Mesenchymal stem cell (in vitro differentiated cells and primary cell): ENCODE results near the gene ACRBP.

Experiments
- DNase-seq: peaks from one replicate; pipeline ENCODE4 v3.0.0-alpha.2; 2013
- H2AFZ ChIP-seq: one replicate; pipeline ENCODE4 v1.6.1; 2013; ENCODE audit warnings: low read depth, mild to moderate bottlenecking, control low read depth, inconsistent platforms, low read length, moderate library complexity
- H2AK5ac ChIP-seq: 2 replicates; pipeline ENCODE4 v1.6.1; 2013; ENCODE audit warnings: low read length, moderate library complexity, mild to moderate bottlenecking, inconsistent platforms; ENCODE audit not compliant: severe bottlenecking
- H2BK120ac ChIP-seq: one replicate; pipeline ENCODE4 v1.6.1; 2013; ENCODE audit warnings: low read depth, mild to moderate bottlenecking, inconsistent platforms, low read length, moderate library complexity
- H2BK12ac ChIP-seq, 2 experiments: one replicate each; pipeline ENCODE4 v1.6.1; 2013; ENCODE audit warnings: inconsistent platforms in 2 of 2, low read length in 2 of 2, mild to moderate bottlenecking in 2 of 2, moderate library complexity in 2 of 2, control low read depth in 1 of 2
- H2BK15ac ChIP-seq: one replicate; pipeline ENCODE4 v1.6.1; 2013; ENCODE audit warnings: mild to moderate bottlenecking, low read depth, inconsistent platforms; ENCODE audit not compliant: poor library complexity, severe bottlenecking
- H2BK5ac ChIP-seq: 2 replicates; pipeline ENCODE4 v1.6.1; 2013; ENCODE audit warnings: low read depth, mild to moderate bottlenecking, low read length, control low read depth, inconsistent platforms; ENCODE audit not compliant: poor library complexity, severe bottlenecking
- H3K14ac ChIP-seq, 2 experiments: one replicate each; pipeline ENCODE4 v1.6.1; 2013; ENCODE audit warnings: inconsistent platforms in 2 of 2, low read length in 2 of 2, control low read depth in 1 of 2, mild to moderate bottlenecking in 1 of 2, moderate library complexity in 1 of 2
- H3K18ac ChIP-seq, 2 experiments: one replicate each; pipeline ENCODE4 v1.6.1; 2013; ENCODE audit warnings: inconsistent platforms in 2 of 2, low read length in 2 of 2, control low read depth in 1 of 2, low read depth in 1 of 2, mild to moderate bottlenecking in 1 of 2
- H3K23ac ChIP-seq, 2 experiments: one replicate each; pipeline ENCODE4 v1.6.1; 2013; ENCODE audit warnings: inconsistent platforms in 2 of 2, low read length in 2 of 2, mild to moderate bottlenecking in 2 of 2, moderate library complexity in 2 of 2, control low read depth in 1 of 2
- H3K27ac ChIP-seq: 2 replicates; pipeline ENCODE4 v1.5.1; 2013; ENCODE audit warnings: mild to moderate bottlenecking, moderate library complexity, low read length, control low read depth, inconsistent platforms; ENCODE audit not compliant: poor library complexity, severe bottlenecking
- H3K27me3 ChIP-seq, 2 experiments: 2 replicates each; pipeline versions ENCODE4 v1.6.1 to v1.7.0; 2013; ENCODE audit warnings: low read length in 2 of 2, mild to moderate bottlenecking in 2 of 2, moderate library complexity in 2 of 2, control low read depth in 1 of 2, inconsistent platforms in 1 of 2; ENCODE audit not compliant: control insufficient read depth in 1 of 2, insufficient read depth in 1 of 2
- H3K36me3 ChIP-seq, 2 experiments: 2 replicates each; pipeline versions ENCODE4 v1.6.1 to v1.7.0; 2013; ENCODE audit warnings: low read length in 2 of 2, control low read depth in 1 of 2, inconsistent platforms in 1 of 2, low read depth in 1 of 2, mild to moderate bottlenecking in 1 of 2; ENCODE audit not compliant: insufficient read depth in 2 of 2, control insufficient read depth in 1 of 2
- H3K4ac ChIP-seq, 2 experiments: one replicate each; pipeline ENCODE4 v1.6.1; 2013; ENCODE audit warnings: inconsistent platforms in 2 of 2, low read length in 2 of 2, mild to moderate bottlenecking in 2 of 2, moderate library complexity in 2 of 2, control low read depth in 1 of 2, low read depth in 1 of 2
- H3K4me1 ChIP-seq: 2 replicates; pipeline ENCODE4 v1.6.1; 2013; ENCODE audit warnings: low read depth, low read length, control low read depth; ENCODE audit not compliant: control insufficient read depth, insufficient read depth
- H3K4me2 ChIP-seq: 2 replicates; pipeline ENCODE4 v1.6.1; 2013; ENCODE audit warnings: low read length, mild to moderate bottlenecking, inconsistent platforms; ENCODE audit not compliant: poor library complexity, severe bottlenecking
- H3K4me3 ChIP-seq, 2 experiments: 2 replicates each; pipeline versions ENCODE4 v1.5.1 to v1.7.0; 2013; ENCODE audit warnings: low read length in 2 of 2, mild to moderate bottlenecking in 2 of 2, control low read depth in 1 of 2, low read depth in 1 of 2; ENCODE audit not compliant: insufficient read depth in 1 of 2
- H3K79me1 ChIP-seq: replicated peaks from 2 replicates; pipeline ENCODE4 v1.6.1; 2013; ENCODE audit warnings: mild to moderate bottlenecking, control low read depth, low read length, inconsistent platforms; ENCODE audit not compliant: poor library complexity, severe bottlenecking
- H3K9ac ChIP-seq: 2 replicates; pipeline ENCODE4 v1.7.0; 2013; ENCODE audit warnings: mild to moderate bottlenecking, low read length, moderate library complexity
- H3K9me3 ChIP-seq: 2 replicates; pipeline ENCODE4 v1.7.0; 2013; ENCODE audit warnings: mild to moderate bottlenecking, low read length; ENCODE audit not compliant: control insufficient read depth
- H4K8ac ChIP-seq: one replicate; pipeline ENCODE4 v1.6.1; 2013; ENCODE audit warnings: inconsistent platforms, mild to moderate bottlenecking, low read length, moderate library complexity
- H4K91ac ChIP-seq: one replicate; pipeline ENCODE4 v1.6.1; 2013; ENCODE audit warnings: mild to moderate bottlenecking, low read length, inconsistent platforms
- WGBS: methylation state at CpG from one replicate; pipeline ENCODE4 v1.1.7; 2013; ENCODE audit warnings: mixed read lengths; 5-methylcytosine and 5-hydroxymethylcytosine counted together

The ACRBP gene

GRCh38 chr12:6667559-6668210 lies 20.5 kb upstream of the ACRBP start:
- no peak for DNase-seq

GRCh38 chr12:6666211-6666610 lies 19.0 kb upstream of the ACRBP start:
- no peak overlapping the region for H2BK5ac ChIP-seq
- H3K79me1 ChIP-seq: peaks cover 24% of the 10 kb centered on the region
- H3K14ac ChIP-seq: no peak overlapping the region
- H3K4me2 ChIP-seq: no peak overlapping the region
- no peak overlapping the region for H2BK120ac ChIP-seq
- no peak overlapping the region for H3K23ac ChIP-seq
- no peak overlapping the region for H2AFZ ChIP-seq
- no peak overlapping the region for H2BK12ac ChIP-seq
- H3K36me3 ChIP-seq: peaks cover 41 to 51% of the 10 kb centered on the region in 2 experiments
- H4K91ac ChIP-seq: no peak overlapping the region
- H2AK5ac ChIP-seq: no peak overlapping the region
- no peak overlapping the region for H3K18ac ChIP-seq
- H4K8ac ChIP-seq: no peak overlapping the region
- no peak overlapping the region for H3K9ac ChIP-seq
- H3K9me3 ChIP-seq: no peaks in the 10 kb centered on the region
- H3K27ac ChIP-seq: no peak overlapping the region
- 100% methylated on average over 2 of the region's 2 CpGs for WGBS
- no peaks in the 10 kb centered on the region for H3K27me3 ChIP-seq
- DNase-seq: no peak
- no peak overlapping the region for H3K4ac ChIP-seq
- peaks cover 1% of the 10 kb centered on the region for H3K4me1 ChIP-seq
- no peak overlapping the region for H2BK15ac ChIP-seq
- H3K4me3 ChIP-seq: no peak overlapping the region

More at GRCh38 chr12:6667559-6668210, 20.5 kb upstream of the ACRBP start:
- H2BK12ac ChIP-seq: no peak overlapping the region
- H4K91ac ChIP-seq: no peak overlapping the region
- H2AFZ ChIP-seq: no peak overlapping the region
- WGBS: 84% methylated on average over 8 of the region's 8 CpGs
- H3K9ac ChIP-seq: no peak overlapping the region
- H2BK5ac ChIP-seq: no peak overlapping the region
- no peak overlapping the region for H2BK120ac ChIP-seq
- peaks cover 22% of the 10 kb centered on the region for H3K79me1 ChIP-seq
- H2AK5ac ChIP-seq: no peak overlapping the region
- H3K36me3 ChIP-seq: peaks cover 56 to 65% of the 10 kb centered on the region in 2 experiments
- no peaks in the 10 kb centered on the region for H3K27me3 ChIP-seq
- no peak overlapping the region for H3K4ac ChIP-seq
- no peak overlapping the region for H2BK15ac ChIP-seq
- H3K14ac ChIP-seq: no peak overlapping the region
- H3K9me3 ChIP-seq: no peaks in the 10 kb centered on the region
- H3K4me1 ChIP-seq: no peaks in the 10 kb centered on the region
- H3K4me2 ChIP-seq: no peak overlapping the region
- no peak overlapping the region for H3K27ac ChIP-seq
- no peak overlapping the region for H4K8ac ChIP-seq
- no peak overlapping the region for H3K18ac ChIP-seq
- H3K23ac ChIP-seq: no peak overlapping the region
- no peak overlapping the region for H3K4me3 ChIP-seq

- peaks cover 29 to 38% of the 10 kb centered on the region in 2 experiments for H3K36me3 ChIP-seq
- DNase-seq: no peak
Observed at GRCh38 chr12:6664902-6665301, 17.7 kb upstream of the ACRBP start.

GRCh38 chr12:6662906-6663742 lies 15.9 kb upstream of the ACRBP start, which contains the start of gene ING4:
TSS of gene ING4 (minus strand) at chr12:6663119. CDS start at chr12:6663101, 18 bp downstream.
- Histone ChIP-seq H3K79me1 (peaks cover 17% of the 10 kb centered on the region), H3K4me1 (peaks cover 4% of the 10 kb centered on the region), H2BK5ac (no peak within 1 kb of the TSS), H3K36me3 (peaks cover 22 to 25% of the 10 kb centered on the region in 2 experiments), H3K27ac (peak within 1 kb of the TSS; percentile 58), H4K8ac (peak within 1 kb of the TSS; percentile 94), H3K9ac (peak within 1 kb of the TSS; percentile 93), H3K23ac (no peak within 1 kb of the TSS), H3K4me3 (peak within 1 kb of the TSS; percentile 81 to 92), H3K4me2 (peak within 1 kb of the TSS; percentile 97), H3K4ac (peak within 1 kb of the TSS in 1 of 2 experiments; percentile 97), H2BK12ac (no peak within 1 kb of the TSS), H3K18ac (peak within 1 kb of the TSS; percentile 45 to 78), H3K14ac (peak within 1 kb of the TSS in 1 of 2 experiments; percentile 41), H3K27me3 (no peaks in the 10 kb centered on the region), H2BK120ac (no peak within 1 kb of the TSS), H3K9me3 (no peaks in the 10 kb centered on the region), H4K91ac (peak within 1 kb of the TSS; percentile 86), H2BK15ac (no peak within 1 kb of the TSS), H2AK5ac (peak within 1 kb of the TSS; percentile 89), H2AFZ (peak within 1 kb of the TSS; percentile 88)
- DNase-seq: peak; percentile 100
- WGBS: 4% methylated on average over 30 of the region's 37 CpGs

More at GRCh38 chr12:6664902-6665301, 17.7 kb upstream of the ACRBP start:
- Histone ChIP-seq H3K9me3 (no peaks in the 10 kb centered on the region), H3K27ac (no peak overlapping the region), H3K4me1 (peaks cover 1% of the 10 kb centered on the region), H3K4me3 (no peak overlapping the region), H2BK12ac (no peak overlapping the region), H2BK15ac (no peak overlapping the region), H4K91ac (no peak overlapping the region), H4K8ac (no peak overlapping the region), H2BK120ac (no peak overlapping the region), H3K18ac (no peak overlapping the region), H3K9ac (no peak overlapping the region), H3K14ac (no peak overlapping the region), H2BK5ac (no peak overlapping the region), H3K79me1 (peaks cover 23% of the 10 kb centered on the region), H3K4me2 (no peak overlapping the region), H3K23ac (no peak overlapping the region), H3K27me3 (no peaks in the 10 kb centered on the region), H3K4ac (no peak overlapping the region), H2AFZ (no peak overlapping the region), H2AK5ac (no peak overlapping the region)
- WGBS: 98% methylated on average over 2 of the region's 2 CpGs
